Stimulated activated CD8-positive, alpha-beta memory T cell treated with anti-CD3 and anti-CD28 coated beads, Interleukin-2, amount 100 ng/mL, for 48 hours (primary cell): Measurements from ENCODE around the gene MRPL55.

ENCODE experiments used
- DNase-seq, 2 donors: peaks; one replicate each; pipeline ENCODE4 v3.0.0-alpha.2; 2020; ENCODE audit warnings: low read depth in 2 of 2

Gene MRPL55

GRCh38 chr1:228109073-228109961 lies at the start of gene MRPL55:
Gene MRPL55, minus strand, starts transcription at chr1:228109299. Its CDS starts 1,039 bp downstream, at chr1:228108260.
- peak; percentile 94 to 99 for DNase-seq

GRCh38 chr1:228158151-228159007 lies 49.3 kb upstream of the MRPL55 start:
- no peak for DNase-seq

- DNase-seq, result no peak
These were observed 48.6 kb upstream of the MRPL55 start for GRCh38 chr1:228157729-228158126.

- DNase-seq, result no peak
These were observed 48.0 kb upstream of the MRPL55 start for GRCh38 chr1:228156941-228157728.

DNA sequence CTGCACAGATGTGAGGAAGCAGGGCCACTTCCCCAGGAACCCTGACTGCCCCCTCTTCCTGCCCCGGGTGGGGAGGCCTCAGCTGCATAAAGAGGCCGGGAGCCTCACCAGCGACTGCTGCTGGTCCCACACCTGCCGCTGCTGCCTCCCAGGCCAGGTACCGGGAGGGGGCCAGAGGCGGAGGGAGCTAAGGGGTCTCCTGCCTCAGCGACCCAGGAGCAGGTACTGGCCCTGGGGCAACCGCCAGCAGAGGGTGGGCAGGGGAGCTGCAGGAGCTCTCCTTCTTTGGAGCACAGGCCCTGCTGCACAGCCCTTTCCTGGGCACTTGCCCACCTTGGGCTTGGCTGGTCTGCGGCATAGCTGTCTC lies 47.4 kb upstream of the MRPL55 start:
- no peak for DNase-seq

DNA sequence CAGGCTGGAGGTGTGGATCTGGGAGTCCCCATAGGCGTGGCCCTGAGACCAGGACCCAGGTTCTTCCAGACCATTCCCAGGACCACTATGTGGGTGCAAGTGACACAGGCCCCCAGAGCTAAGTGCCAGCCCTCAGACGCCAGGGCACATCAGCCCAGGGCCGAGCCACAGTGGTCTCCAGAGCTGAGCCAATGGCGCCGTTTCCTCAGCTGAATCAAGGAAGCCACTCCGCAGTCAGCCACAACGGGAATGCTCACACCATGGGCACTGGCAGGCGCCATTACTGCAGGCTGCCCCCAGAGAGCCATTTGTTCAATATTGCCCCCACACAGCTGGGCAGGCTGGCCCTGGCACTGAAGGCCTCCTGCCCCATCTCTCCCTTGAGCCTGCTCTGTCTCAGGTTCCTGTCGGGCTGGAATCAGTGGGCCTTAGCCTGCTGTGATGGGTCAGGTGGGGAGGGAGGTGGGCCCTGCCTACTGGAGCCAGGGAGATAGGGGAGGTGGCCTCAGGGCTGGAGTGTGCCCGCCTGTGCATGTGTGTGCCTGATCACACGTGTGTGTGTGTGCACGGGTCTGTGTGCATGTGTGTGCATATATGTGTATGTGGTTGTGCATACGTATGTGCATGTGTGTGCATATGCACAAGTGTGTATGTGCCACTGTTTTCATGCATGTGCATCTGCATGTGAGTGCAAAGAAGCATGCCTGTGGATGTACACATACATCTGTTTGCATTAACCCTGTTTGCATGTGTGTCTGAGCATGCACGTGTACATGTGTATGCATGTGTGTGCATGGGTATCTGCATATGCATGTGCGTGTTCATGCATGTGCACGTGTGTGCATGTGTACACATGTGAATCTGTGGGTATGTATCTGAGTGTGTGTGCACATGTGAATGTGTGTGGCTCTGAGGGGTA lies 46.8 kb upstream of the MRPL55 start:
- no peak for DNase-seq

DNA sequence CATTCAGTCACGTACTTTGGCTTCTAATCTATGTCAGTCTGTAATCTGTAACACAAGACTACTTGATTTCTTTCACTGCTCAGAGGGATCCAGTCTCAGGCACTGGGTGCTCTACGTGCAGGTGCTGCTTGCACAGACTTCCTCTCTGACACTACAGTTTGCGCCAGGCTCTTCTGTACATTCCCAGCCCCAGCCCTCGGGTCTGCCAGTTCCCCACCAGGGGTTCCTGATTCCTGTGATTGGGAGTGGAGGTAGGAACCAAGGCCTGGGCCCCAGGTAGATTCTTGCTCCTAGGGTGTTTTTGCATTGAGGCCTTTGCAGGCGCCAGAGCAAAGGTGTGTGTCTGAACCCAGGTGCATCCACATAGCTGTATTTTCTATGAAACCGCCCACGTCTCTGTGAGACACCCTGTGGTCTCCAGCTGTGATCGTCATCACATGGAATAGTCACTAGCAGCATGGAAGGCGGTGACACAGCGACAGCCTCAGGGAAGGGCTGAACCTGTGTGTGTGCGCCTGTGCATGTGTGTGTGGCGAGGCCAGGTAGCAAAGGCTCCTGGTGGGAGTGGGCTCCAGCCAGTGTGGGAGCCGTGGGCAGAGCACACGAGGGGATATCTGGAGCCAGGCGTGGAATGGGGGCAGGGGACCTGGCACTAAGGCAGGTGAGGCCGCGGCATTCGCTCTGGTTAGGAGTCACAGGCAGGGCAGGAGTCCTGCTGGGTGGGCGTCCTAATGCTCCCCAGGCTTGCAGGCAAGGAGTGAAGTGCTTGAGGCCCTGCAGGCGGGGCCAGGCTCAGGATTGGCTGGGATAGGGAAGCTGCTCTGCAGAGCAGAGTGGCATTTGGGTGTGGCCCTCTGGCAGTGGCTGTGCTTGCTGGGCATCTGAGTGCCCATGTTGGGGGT lies 45.8 kb upstream of the MRPL55 start:
- DNase-seq, result peak in 1 of 2 donors; percentile 38

GRCh38 chr1:228154021-228154669 lies 45.0 kb upstream of the MRPL55 start:
- DNase-seq, result no peak

DNA sequence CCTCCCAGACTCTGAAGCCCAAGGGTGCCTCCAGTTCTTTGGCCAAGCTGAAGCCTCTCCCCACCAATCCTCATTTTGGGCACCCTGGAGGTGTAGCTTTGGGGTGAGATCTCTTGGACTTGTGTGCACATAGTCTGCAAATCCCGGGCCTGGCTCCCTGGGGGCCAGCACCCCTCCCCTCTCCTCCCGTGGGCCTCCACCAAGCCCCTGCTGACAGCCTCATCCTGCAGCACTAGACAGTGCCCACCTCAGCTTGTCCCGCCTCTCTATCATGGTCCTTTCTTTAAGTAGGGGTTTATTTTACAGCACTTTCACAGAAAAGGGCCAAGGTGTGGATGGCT lies 43.8 kb upstream of the MRPL55 start:
- DNase-seq, result no peak

GRCh38 chr1:228152097-228152917 lies 43.2 kb upstream of the MRPL55 start:
- no peak for DNase-seq

DNA sequence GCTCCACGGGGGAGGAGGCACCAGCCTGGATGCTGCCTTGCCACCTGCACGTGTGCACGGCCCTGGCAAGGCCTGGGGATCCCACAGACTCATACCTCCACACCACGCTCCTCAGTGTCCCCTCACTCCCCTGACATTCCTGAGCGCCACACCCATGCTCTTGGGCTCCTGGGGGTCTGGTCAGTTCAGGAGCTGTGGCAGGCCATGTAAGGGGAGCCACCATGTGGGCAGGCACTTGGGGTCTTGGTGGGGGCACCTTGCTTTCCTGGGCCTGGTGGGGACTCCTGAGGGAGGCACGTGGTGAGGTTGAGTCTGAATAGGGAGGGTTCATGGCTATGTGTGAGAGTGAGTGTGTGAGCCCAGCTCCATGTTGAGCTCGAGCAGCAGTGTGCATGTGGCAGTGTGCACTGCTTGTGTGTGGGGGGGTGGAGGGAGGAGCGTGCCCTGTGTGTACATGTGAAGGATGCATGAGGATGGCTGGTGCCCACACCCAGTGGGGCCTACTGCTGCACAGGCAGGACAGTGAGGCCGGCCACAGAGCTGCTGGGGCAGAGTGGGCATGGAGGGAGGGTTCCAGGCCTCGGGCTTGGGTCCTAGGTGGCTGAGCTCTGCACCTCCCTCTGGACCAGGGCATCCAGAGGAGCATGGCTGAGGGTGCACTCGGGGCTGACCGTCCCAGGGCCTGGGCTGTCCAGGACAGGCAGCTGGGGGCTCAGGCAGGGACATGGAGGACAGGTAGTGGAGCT lies 42.3 kb upstream of the MRPL55 start:
- DNase-seq, result no peak

- DNase-seq, result no peak
These were observed 41.5 kb upstream of the MRPL55 start for GRCh38 chr1:228150461-228151179.

GRCh38 chr1:228150120-228150460 lies 41.0 kb upstream of the MRPL55 start:
- no peak for DNase-seq

DNA sequence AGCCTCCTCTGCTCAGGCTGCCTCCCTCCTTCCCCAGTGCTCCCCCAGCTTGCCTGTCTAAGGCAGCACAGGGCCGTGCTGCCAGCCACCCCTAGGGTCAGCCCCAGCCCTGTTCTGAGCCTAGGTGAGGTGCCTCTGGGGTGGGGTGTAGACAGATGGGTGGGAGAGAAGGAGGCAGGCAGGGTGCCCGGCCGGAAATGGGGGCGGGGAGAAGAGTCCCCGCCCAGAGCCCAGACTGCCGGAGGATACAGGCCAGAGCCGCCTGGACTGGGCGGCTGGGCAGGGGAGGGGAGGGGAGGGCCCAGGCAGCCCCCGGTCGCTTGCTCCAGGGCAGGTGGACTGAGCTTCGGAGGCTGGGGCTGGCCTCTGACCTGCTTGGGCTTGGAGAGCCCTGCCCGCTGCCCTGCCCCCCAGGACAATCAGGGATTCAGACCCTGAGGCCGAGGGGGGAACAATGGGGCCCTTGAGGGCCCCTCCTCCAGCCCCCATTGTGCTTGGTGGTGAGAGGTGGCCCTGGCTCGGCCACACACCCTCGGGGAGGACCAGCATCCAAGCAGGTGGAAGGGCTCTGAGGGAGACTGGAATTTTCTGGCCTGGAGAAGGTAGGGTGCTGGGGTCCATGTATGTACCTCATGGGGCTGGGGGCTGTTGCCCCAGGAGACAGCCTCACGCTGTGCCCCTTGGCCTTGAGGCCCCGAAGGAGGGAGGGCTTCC lies 40.5 kb upstream of the MRPL55 start, which contains the start of gene GJC2:
Gene GJC2, plus strand, starts transcription at position 525 of the 714 bp plus-strand sequence. CDS start 7,829 bp downstream, outside the sequence.
- DNase-seq, result no peak

- DNase-seq, result no peak
These were observed 39.9 kb upstream of the MRPL55 start for GRCh38 chr1:228148935-228149405.

GRCh38 chr1:228148196-228148861 lies 39.2 kb upstream of the MRPL55 start:
- no peak for DNase-seq
